Tibial nerve (tissue), 4 donors: Measurements from ENCODE around the gene PRDM5.

Experiments
- EP300 ChIP-seq, 2 donors: sonication (generic); formaldehyde crosslinking; IDR thresholded peaks; one replicate each; pipeline ENCODE4 v1.6.1; 2017; ENCODE audit warnings: antibody characterized with exemption in 2 of 2, mild to moderate bottlenecking in 1 of 2
- POLR2A ChIP-seq, 2 donors: fragments of 450-650 bp; IDR thresholded peaks; one replicate each; pipeline ENCODE4 v1.6.1; 2017; ENCODE audit warnings: antibody characterized with exemption in 2 of 2, mild to moderate bottlenecking in 2 of 2, moderate library complexity in 2 of 2
- TF ChIP-seq, protein P1 (sequence below), 5 experiments: fragments of 200-600 bp in 3 of 5; fragments of 450-650 bp in 2 of 5; sonication (generic) in 3 of 5; IDR thresholded peaks; one replicate each; pipeline ENCODE4 v1.5.1; 2016 to 2019; ENCODE audit warnings: antibody characterized with exemption in 5 of 5, mild to moderate bottlenecking in 3 of 5, moderate library complexity in 2 of 5

DNA sequence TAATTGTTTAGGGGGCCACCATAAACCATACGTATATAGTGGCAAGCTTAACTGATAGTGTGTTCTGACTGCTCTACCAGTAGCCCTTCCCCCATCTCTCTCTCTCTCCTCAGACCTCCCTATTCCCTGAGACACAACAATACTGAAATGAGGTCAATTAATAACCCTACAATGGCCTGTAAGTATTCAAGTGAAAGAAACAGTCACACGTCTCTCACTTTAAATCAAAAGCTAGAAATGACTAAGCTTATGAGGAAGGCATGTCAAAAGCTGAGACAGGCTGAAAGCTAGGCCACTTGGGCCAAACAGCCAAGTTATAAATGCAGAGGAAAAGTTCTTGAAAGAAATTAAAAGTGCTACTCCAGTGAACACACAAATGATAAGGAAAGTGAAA, 78.0 kb downstream of the PRDM5 start:
- TF ChIP-seq POLR2A (IDR thresholded peaks at IDR 0.05) (no peak), EP300 (IDR thresholded peaks at IDR 0.05) (no peak)
- TF ChIP-seq, protein P1, sequence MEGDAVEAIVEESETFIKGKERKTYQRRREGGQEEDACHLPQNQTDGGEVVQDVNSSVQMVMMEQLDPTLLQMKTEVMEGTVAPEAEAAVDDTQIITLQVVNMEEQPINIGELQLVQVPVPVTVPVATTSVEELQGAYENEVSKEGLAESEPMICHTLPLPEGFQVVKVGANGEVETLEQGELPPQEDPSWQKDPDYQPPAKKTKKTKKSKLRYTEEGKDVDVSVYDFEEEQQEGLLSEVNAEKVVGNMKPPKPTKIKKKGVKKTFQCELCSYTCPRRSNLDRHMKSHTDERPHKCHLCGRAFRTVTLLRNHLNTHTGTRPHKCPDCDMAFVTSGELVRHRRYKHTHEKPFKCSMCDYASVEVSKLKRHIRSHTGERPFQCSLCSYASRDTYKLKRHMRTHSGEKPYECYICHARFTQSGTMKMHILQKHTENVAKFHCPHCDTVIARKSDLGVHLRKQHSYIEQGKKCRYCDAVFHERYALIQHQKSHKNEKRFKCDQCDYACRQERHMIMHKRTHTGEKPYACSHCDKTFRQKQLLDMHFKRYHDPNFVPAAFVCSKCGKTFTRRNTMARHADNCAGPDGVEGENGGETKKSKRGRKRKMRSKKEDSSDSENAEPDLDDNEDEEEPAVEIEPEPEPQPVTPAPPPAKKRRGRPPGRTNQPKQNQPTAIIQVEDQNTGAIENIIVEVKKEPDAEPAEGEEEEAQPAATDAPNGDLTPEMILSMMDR (IDR thresholded peaks at IDR 0.05), result no peak
